ES-I3 (cell line): ENCODE measurements around the gene C1QTNF9B.
"Not testable (repeated sequence)": the region's sequence is repeated elsewhere in the genome, so short reads cannot be mapped to it uniquely, and the experiment has no call there.

Experiments
- H3K36me3 ChIP-seq: 2 replicates; pipeline ENCODE4 v1.6.1; 2013; ENCODE audit warnings: mild to moderate bottlenecking, low read length, control low read depth, moderate library complexity; ENCODE audit not compliant: insufficient read depth
- H3K4me1 ChIP-seq: 2 replicates; pipeline ENCODE4 v1.6.1; 2013; ENCODE audit warnings: mild to moderate bottlenecking, control low read depth, low read length; ENCODE audit not compliant: insufficient read depth
- H3K9ac ChIP-seq: 2 replicates; pipeline ENCODE4 v1.6.1; 2013; ENCODE audit warnings: low read depth, mild to moderate bottlenecking, low read length, moderate library complexity
- H3K9me3 ChIP-seq: 2 replicates; pipeline ENCODE4 v1.6.1; 2013; ENCODE audit warnings: mild to moderate bottlenecking, low read length, moderate library complexity; ENCODE audit not compliant: control insufficient read depth, insufficient read depth

Gene C1QTNF9B

GRCh38 chr13:23881402-23881800, 15.9 kb downstream of the C1QTNF9B start:
- H3K4me1 ChIP-seq, H3K9me3 ChIP-seq, H3K36me3 ChIP-seq, H3K9ac ChIP-seq: not testable (repeated sequence)

GRCh38 chr13:23880493-23881401, 16.6 kb downstream of the C1QTNF9B start:
- H3K9ac ChIP-seq, H3K9me3 ChIP-seq, H3K4me1 ChIP-seq, H3K36me3 ChIP-seq: not testable (repeated sequence)

GRCh38 chr13:23877286-23877685, 20.0 kb downstream of the C1QTNF9B start:
- H3K36me3 ChIP-seq, result no peaks in the 10 kb centered on the region
- H3K9me3 ChIP-seq, result no peaks in the 10 kb centered on the region
- no peaks in the 10 kb centered on the region for H3K4me1 ChIP-seq
- no peak overlapping the region for H3K9ac ChIP-seq

DNA sequence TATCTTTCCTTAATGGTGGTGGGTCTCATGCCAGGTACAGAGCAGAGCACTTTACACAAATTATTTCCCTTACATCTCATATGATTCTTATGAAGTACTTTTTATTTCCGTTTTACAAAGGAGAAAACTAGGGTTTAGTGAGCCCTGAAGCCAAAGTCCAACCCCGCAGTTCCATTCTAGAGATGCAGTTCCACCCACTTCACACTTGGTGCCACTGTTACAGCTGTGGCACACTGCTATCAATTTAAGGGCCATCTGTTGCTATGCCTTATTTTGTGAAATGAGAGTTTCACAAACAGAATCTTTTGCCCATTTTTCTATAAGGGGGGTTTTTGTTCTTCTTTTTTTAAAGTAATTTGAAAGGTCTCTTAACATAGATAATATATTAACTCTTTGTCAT, 21.0 kb downstream of the C1QTNF9B start:
- Histone ChIP-seq H3K4me1 (no peaks in the 10 kb centered on the region), H3K9ac (no peak overlapping the region), H3K9me3 (no peaks in the 10 kb centered on the region), H3K36me3 (no peaks in the 10 kb centered on the region)

DNA sequence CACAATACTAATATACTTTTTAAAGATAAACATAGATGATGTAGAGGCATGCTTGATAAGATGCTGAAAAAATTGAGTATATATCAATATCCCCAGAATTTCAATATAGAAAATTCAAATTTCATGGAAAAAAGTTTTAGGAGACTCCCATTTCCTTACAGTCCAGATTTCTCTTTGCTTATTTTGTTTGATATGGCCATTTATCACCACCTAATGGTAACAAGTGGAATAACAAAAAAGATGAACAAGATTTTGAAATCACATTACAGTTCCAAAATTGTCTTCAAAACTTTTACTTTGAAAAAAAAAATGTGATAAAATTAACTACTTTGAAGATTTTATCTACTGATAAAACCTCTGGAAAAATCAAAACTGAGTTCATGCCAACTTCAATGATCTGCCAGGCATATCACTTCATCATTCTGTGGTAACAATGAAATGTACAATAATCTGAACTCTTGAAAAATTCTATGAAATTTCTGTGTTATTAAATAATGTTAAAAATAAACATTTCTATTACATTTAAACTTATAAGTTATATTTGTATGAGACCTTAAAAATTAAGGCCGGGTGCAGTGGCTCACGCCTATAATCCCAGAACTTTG, 25.6 kb downstream of the C1QTNF9B start:
- Histone ChIP-seq H3K9ac (no peak overlapping the region), H3K9me3 (no peaks in the 10 kb centered on the region)

GRCh38 chr13:23870356-23871140, 26.8 kb downstream of the C1QTNF9B start:
- Histone ChIP-seq H3K9ac (no peak overlapping the region), H3K9me3 (no peaks in the 10 kb centered on the region), H3K36me3 (no peaks in the 10 kb centered on the region; the same call in 1 of the 2 replicates), H3K4me1 (peaks cover 13% of the 10 kb centered on the region)

More for the DNA sequence above, 25.6 kb downstream of the C1QTNF9B start:
- H3K4me1 ChIP-seq, result peaks cover 9% of the 10 kb centered on the region
- H3K36me3 ChIP-seq, result no peaks in the 10 kb centered on the region; the same call in 1 of the 2 replicates

DNA sequence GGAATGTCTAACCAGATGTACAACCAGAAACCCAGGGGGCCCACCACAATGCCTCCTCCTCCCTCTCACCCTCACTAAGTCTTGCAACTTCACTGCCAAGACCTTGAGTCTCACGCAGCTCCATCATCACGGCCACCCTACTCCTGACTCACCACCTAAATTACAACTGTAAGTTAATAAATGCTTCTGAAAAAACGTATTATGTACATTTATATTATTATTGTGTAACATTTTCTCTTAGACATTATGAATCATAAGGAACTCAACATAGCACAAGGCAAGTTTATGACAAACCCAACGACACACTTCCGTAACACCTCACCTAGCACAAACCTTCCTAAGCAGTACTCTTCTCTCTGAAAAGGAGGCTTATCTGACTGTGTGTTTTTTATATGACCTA, 28.8 kb downstream of the C1QTNF9B start:
- Histone ChIP-seq H3K4me1 (peaks cover 13% of the 10 kb centered on the region), H3K9me3 (no peaks in the 10 kb centered on the region), H3K9ac (no peak overlapping the region), H3K36me3 (no peaks in the 10 kb centered on the region; the same call in 1 of the 2 replicates)

DNA sequence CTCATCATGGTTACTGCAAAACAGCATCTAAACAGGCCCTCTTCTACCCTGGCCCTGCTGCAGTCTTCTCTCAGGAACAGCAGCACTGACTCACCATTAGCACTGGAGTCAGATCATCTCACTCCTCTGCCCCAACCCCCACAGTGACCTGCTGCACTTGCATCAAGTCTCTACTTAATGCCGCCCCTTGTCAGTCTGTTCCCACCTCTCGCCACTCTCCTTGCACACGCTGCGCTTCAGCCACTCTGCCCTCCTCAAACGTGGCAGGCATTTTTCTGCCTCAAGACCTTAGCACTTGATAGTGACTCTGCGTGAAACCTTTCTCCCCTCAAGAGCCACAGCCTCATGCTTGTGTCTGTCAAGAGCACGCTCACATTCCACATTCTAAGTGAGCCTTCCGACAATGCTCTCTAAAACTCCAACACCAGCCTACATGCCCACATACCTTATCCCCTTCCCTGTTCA, 30.2 kb downstream of the C1QTNF9B start:
- Histone ChIP-seq H3K36me3 (no peaks in the 10 kb centered on the region; the same call in 1 of the 2 replicates), H3K4me1 (peaks cover 13% of the 10 kb centered on the region), H3K9me3 (no peaks in the 10 kb centered on the region), H3K9ac (no peak overlapping the region)

- H3K4me1 ChIP-seq, result peaks cover 13% of the 10 kb centered on the region
- no peak overlapping the region for H3K9ac ChIP-seq
- H3K36me3 ChIP-seq, result no peaks in the 10 kb centered on the region; the same call in 1 of the 2 replicates
- H3K9me3 ChIP-seq, result no peaks in the 10 kb centered on the region
These were observed 30.8 kb downstream of the C1QTNF9B start for GRCh38 chr13:23866420-23867026.

- Histone ChIP-seq H3K9me3 (no peaks in the 10 kb centered on the region), H3K4me1 (peaks cover 13% of the 10 kb centered on the region), H3K9ac (no peak overlapping the region), H3K36me3 (no peaks in the 10 kb centered on the region; the same call in 1 of the 2 replicates)
These were observed 31.4 kb downstream of the C1QTNF9B start for GRCh38 chr13:23865906-23866305.

DNA sequence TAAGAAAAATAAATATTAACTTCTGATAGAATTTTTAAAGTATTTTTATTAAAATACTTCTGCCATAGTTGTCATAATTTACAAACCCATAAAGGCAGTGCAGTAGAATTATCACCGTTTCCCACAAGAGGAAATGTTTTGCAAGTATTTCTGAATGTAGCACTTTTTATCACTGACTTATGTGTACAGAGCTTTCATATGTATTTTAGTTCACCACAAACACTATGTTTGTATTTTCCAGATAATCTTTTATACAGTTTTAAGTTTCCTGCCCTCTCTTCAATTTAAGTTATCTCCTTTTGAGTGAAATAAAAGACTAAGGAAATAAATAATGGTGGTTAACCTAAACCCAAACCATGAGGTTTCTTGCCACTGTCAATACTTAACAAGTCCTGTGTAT, 32.3 kb downstream of the C1QTNF9B start:
- no peak overlapping the region for H3K9ac ChIP-seq
- no peaks in the 10 kb centered on the region; the same call in 1 of the 2 replicates for H3K36me3 ChIP-seq
- no peaks in the 10 kb centered on the region for H3K9me3 ChIP-seq
- H3K4me1 ChIP-seq, result peaks cover 13% of the 10 kb centered on the region

- Histone ChIP-seq H3K9me3 (no peaks in the 10 kb centered on the region), H3K36me3 (no peaks in the 10 kb centered on the region; the same call in 1 of the 2 replicates), H3K4me1 (peaks cover 3% of the 10 kb centered on the region; the same call in 1 of the 2 replicates), H3K9ac (no peak overlapping the region)
These were observed 36.0 kb downstream of the C1QTNF9B start for GRCh38 chr13:23861310-23861709.

DNA sequence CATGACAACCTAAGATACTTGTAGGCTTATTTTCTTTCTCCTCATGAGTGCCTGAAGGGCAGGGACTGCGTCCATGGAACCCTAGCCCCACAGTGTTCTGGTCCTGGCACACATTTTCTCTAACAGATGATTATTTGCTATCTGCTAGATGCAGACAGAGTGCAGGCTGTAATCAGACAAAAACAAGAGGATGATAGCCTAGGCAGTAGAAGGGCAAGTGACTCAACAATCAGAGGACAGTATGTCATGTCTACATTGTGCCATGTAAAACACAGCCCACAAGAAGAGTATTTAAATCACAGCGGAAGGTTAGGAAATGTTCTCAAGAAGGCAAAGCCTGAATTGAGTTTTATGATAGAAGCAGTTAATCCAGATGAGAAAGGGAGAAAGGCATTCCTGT, 37.4 kb downstream of the C1QTNF9B start:
- no peaks in the 10 kb centered on the region for H3K9me3 ChIP-seq
- no peaks in the 10 kb centered on the region; the same call in 1 of the 2 replicates for H3K36me3 ChIP-seq
- H3K9ac ChIP-seq, result no peak overlapping the region
- 0 out of 2 replicates have a peak, but pooled peaks cover 3% of the 10 kb centered on the region for H3K4me1 ChIP-seq

DNA sequence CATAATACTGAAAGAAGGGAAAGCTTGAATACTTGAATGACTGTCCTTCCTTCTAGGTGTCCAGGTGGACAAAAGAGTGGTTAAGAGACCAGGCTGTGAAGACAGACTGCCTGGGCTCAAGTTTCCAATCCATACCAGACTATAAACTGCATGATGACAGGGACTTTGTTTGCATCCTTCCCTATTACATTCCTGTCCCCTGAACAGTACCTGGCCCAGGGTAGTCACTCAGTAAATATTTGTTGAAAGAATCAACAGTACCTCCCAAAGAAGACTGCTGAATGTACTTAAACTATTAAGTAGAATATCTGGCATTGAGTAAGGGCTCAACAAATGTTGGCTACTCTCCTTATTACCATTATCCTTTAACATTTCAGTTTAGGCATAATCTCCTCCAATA, 37.8 kb downstream of the C1QTNF9B start:
- no peak overlapping the region for H3K9ac ChIP-seq
- no peaks in the 10 kb centered on the region for H3K9me3 ChIP-seq
- 0 out of 2 replicates have a peak, but pooled peaks cover 3% of the 10 kb centered on the region for H3K4me1 ChIP-seq
- no peaks in the 10 kb centered on the region; the same call in 1 of the 2 replicates for H3K36me3 ChIP-seq
